Glomerular visceral epithelial cell (primary cell): ENCODE data around the gene SPATA22.
"Not testable (repeated sequence)": the region's sequence is repeated elsewhere in the genome, so short reads cannot be mapped to it uniquely, and the experiment has no call there.

Experiments used
- DNase-seq: peaks from one replicate; pipeline ENCODE4 v3.0.0-alpha.2; 2016; ENCODE audit errors: extremely low spot score

Gene SPATA22

DNA sequence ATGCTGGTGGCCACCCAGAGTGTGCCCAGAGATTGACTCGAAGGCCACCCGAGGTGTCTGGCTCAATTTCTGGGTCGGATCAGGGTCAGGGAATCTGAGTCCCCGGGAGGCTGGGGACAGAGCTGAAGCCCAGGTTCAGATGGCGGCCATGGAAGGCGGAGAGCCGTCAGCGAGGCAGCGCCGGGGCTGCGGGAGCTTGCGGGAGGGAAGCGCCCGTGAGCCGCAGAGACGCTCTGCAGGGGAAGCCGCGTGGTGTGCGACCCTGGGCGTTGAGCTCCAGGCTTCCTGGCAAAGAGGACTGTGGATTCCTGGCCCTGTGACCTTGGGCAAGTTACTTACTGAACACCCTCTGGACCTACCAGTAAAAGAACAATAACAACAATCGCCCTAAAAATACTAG lies 518 bp upstream of the SPATA22 start:
- no peak for DNase-seq

DNA sequence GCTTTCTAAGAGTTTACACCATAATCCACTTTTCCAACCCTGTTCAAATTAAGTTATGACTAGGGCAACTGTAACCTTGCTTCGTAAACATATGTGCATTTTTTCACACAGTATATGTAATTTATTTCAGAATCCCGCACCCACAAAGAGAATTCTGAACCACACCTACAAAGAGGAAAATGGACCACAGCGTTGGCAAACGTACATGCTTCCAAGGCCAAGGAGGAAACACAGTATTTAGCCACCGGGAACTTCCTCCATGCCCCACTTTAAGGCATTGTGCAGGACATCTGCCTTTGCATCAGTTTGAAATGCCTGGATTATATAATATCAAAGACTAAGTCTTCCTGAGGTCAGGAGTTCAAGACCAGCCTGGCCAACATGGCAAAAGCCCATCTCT lies 2.1 kb downstream of the SPATA22 start:
- DNase-seq, result no peak

DNA sequence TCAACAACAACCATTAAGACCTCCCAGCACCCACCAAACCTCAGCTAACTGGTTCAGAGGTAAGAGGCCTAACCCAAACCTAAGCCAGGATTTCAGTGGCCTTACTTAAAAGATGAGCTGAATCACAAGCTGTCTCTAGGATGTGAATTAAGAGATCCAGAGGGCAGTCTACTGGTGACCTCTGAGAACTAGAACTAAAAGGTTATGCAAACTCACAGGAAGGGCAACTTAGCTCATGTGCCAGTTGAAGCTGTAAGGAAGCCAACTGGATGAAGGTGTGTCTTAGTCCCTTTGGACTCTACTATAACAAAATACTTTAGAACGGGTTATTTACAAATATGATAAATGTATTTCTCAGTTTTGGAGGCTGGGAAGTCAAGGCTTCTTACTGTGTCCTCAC lies 5.3 kb downstream of the SPATA22 start:
- not testable (repeated sequence) for DNase-seq

DNA sequence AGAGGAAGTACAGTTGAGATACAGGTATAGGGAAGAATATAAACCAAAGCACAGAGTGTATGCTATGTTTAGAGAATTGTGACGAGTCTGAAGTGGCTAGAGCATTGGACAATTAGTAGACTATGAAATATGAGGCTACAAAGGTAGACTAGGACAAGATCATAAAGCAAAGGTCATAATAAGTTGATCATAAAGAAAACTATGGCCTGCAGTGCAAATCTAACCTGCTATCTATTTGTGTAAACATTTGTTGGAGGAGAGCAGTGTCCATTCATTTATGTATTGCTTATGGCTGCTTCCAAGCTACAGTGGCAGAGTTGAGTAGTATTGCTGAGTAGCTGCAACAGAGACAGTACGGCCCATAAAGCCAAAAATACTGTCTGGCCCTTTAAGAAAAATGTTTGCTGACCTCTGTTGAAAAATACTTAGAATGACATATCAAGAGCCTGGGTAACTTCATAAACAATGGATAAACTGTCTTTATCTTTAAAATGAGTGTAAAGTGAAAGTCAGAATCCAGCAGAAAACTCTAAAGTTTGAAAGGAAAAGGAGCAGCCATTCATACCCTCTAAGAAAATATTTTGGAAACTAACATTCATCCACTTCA lies 23.5 kb downstream of the SPATA22 start:
- DNase-seq, result no peak

DNA sequence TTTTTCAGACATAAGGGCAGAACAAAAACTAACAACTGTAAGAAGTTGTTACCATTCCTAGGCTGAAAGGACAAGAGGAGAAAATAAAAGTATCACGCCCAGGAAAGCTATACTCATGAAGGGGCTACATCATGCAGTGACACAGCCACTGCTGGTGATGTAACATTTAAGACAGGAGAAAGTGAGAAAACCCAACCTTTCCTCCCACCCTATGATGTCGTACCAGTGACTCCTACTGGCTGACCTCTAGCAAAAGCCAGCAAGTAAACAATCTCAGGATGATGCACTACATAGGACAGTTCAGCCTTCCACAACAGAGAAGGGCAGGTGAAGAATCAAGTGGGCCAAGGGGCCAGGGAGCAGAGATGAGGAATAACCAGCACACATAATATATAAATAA lies 24.0 kb downstream of the SPATA22 start:
- DNase-seq, result no peak

DNA sequence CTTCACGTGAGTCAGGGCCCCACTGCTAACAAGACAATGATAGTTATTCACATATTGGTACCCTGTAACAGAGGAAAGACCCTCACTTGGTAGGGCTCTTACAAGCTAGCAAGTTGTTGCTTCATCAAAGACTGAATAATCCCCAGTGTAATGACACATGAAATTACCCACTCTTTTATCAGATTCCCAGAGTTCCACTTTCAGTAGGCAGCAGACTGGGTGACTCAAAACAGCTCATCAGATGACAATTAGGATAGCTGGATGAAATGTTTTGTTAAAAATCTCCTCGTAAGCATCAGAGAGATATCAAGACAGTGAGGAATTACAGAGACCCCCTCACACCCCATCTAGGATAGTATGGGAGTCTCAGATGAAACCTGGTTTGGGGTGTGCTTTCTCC lies 31.2 kb downstream of the SPATA22 start:
- DNase-seq, result no peak

DNA sequence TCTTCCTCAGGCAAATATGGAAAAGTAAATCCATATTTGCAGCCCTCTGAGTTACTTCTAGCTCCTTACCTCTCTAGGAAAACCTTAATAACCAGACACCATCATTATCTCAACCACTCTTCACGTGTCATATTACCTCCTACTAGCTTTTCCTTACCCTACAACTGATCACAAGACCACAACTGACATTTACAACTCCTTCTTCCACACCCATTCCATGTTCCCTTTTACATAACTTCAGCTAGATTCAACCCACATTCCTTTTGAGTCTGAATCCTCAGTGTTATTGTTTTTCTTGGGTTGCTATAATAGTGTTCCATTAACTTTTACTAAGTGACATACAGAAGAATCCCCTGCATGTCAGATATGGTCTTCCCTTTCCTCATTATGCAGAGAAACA lies 33.3 kb downstream of the SPATA22 start:
- no peak for DNase-seq

DNA sequence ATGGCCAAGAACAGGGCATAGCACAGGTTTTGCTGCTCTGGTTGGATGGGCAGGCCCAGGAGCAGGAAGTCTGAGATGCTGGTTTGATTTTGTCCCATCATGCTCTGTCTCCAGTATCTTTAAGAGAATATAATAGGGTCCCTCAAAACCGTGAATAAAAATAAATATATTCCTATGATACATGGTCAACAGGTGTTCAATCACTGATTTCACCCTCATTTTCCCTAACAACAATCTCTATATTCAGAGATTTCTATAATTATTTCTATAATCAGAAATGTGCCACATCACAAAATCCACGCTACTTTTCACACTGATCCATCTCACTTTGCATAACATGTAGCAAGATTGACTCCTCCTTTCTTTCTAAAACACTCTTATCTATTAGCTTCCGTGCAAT lies 37.9 kb downstream of the SPATA22 start, which contains the start of gene OR1E2:
OR1E2 (minus strand) TSS at position 101 of the 400 bp plus-strand sequence; CDS start at position 101, 0 bp downstream.
- no peak for DNase-seq

DNA sequence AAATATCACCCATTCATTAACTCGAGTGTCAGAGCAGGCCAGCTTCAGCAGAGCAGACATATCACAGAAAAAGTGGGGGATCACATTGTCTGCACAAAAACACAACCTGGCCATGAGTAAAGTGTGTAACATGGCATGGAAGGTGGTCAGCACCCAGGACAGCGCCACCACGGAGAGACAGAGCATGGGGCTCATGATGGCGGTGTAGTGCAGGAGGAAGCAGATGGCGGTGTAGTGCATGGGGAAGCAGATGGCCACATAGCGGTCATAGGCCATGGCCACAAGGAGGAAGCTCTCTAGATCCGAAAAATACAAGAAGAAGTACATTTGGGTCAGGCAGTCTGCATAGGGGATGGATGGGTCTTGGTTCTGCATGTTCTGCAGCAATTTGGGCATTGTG lies 38.4 kb downstream of the SPATA22 start:
- DNase-seq, result not testable (repeated sequence)

DNA sequence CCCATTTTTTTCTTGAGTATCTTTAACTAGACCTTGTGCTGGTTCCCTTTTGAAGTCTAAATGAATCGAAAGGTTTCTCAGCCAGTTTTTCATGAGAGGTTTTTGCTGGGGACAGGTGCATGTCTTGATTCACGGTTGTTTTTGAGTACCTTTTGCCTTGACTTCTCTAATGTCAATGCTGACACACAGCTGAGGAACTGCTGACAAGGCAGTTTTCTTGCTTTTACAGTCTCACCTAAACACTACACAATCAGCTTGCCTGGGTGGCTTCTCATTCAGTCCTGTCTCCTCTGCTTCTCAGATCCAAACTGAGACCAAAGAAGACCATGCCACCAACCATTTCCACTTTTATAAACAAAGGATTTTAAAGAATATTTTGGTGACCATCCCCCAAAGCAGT lies 53.4 kb downstream of the SPATA22 start:
- DNase-seq, result no peak

DNA sequence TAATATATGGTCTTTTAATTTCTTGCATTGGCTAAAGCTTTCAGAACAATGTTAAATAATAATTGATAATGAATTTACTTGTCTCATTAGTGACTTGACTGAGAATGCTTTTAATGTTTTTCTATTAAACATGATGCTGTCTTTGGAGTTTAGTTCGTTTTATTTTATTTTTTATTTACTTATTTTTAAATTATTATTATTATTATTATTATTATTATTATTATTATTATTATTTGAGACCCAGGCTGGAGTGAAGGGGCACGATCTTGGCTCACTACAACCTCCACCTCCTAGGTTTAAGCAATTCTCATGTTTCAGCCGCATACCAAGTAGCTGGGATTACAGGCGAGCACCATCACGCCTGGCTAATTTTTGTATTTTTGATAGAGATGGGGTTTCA lies 56.0 kb downstream of the SPATA22 start:
- no peak for DNase-seq

DNA sequence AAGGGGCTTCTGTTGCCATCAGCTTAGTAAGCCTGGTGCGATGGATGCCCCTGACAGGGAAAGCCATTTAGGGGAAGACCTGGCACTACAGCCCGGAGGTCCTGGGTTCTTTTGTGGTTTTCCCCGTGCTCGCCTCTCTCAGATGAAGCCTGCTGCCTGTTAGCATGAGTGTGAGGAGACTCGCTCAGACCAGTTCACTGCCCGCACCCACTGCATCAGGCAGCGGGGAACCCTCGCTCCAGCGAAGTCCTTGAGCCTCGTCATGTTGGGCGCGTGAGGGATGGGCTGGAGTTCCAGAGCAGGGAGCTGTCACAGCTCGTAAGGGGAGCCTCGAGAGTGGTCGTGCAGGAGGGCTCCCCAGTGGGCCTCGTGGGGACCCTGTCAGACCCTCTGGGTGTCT lies 59.4 kb downstream of the SPATA22 start:
- DNase-seq, result not testable (repeated sequence)

DNA sequence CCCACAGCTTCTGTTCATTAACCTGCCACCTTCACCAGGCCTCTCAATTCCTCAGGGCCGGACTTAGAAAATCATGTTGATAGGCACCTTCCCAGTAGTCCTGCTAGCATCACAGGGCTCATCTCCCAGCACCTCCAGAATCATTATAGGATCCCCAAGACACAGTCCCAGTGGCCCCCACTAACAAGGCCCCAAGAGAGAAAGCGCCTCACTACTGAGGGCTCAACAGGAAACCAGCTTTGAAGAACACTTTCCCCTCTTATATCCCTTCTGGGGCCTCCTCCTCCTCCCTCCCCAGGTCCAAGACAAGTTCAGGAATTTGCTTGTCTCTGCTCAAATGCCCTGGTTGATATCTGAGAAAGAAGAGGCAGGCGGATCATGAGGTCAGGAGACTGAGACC lies 60.5 kb downstream of the SPATA22 start, which contains the start of gene OR3A3:
OR3A3 (plus strand) TSS at position 301 of the 400 bp plus-strand sequence.
- no peak for DNase-seq

DNA sequence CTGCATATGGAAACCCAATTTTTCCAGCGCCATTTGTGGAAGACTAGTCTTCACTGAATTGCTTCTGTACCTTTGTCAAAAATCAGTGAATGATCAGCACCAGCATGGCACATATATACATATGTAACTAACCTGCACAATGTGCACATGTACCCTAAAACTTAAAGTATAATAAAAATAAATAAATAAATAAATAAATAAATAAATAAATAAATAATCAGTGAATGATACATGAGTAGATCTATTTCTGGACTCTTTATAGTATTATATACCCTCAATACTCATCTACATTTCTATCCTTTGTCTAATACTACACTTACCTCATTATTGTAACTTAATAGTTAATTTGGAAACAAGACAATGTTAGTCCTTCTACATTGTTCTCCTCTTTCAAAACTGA lies 67.8 kb downstream of the SPATA22 start:
- not testable (repeated sequence) for DNase-seq

DNA sequence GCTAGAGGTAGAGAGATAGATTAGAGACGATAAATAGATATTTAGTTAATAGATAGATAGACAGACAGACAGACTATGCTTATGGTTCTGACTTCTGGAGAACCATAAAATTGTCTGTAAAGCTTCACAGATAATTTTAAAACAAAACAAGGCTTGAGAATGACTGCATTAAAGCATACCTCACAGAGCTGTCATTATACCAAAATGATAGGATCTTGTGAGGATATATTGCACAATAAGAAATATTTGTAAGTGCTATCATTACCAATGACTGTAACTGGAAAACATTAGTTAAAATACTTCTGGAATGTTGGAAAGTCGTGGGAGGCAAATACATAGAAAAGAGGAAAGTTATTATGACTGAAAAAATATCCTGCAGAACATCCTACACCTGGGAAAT lies 69.8 kb downstream of the SPATA22 start:
- no peak for DNase-seq

DNA sequence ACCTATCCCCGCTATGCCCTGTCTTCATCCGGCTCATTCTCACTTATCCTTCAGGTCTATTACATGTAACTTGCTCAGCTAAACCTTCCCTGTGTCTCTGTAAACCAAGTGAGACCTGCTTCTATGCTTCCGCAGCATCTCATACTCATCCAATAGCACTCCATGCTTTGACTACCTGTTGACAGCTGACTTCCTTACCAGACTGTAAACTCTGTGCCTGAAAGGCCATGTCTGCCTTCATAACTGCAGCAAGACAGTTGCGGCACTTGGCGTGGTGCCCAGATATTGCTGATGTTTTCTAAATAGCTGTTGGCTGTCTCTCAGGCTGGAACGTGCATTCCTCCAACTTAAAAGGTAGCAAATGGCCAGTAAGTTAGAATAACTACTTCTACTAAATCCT lies 71.6 kb downstream of the SPATA22 start:
- no peak for DNase-seq

DNA sequence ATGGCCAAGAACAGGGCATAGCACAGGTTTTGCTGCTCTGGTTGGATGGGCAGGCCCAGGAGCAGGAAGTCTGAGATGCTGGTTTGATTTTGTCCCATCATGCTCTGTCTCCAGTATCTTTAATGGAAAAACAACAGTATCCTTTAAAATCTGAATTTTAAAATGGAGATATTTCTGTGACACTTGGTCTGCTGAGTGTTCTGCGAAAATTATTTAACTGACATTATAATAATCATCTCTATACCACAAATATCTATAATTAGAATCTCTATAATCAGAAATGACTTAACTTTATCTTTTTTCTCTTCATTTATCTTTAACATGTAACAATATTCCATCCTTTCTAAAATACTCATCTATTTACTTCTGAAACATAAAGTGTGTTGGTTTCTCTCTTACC lies 73.3 kb downstream of the SPATA22 start, which contains the start of gene OR1E1:
OR1E1 (minus strand) TSS at position 101 of the 400 bp plus-strand sequence; CDS start at position 101, 0 bp downstream.
- no peak for DNase-seq

DNA sequence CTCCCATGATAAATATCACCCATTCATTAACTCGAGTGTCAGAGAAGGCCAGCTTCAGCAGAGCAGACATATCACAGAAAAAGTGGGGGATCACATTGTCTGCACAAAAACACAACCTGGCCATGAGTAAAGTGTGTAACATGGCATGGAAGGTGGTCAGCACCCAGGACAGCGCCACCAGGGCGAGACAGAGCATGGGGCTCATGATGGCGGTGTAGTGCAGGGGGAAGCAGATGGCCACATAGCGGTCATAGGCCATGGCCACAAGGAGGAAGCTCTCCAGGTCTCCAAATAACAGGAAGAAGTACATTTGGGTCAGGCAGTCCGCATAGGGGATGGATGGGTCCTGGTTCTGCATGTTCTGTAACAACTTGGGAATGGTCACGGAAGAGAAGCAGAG lies 73.8 kb downstream of the SPATA22 start:
- DNase-seq, result not testable (repeated sequence)
